Right renal cortex interstitium (tissue), 3 donors: Measurements from ENCODE around the gene CCDC142. TPM values are rescaled to one million over a fixed set of nuclear protein-coding genes. Genes with fewer than 3 reads are reported as not detected.

ENCODE experiments used
- DNase-seq, 3 donors: peaks; one replicate each; pipeline ENCODE4 v3.0.0-alpha.2; 2013; ENCODE audit warnings: low read depth in 3 of 3, low spot score in 2 of 3
- polyA plus RNA-seq, 3 donors: library from polyadenylated mRNA; unstranded; fragments of 120-200 nt; gene quantifications; one replicate each; pipeline ENCODE4 v1.2.1, GENCODE V29; 2013; ENCODE audit not compliant: insufficient read length in 3 of 3

The CCDC142 gene
- polyA plus RNA-seq, 3 donors = 7.7 to 10.6 (median 10.1) TPM

DNA sequence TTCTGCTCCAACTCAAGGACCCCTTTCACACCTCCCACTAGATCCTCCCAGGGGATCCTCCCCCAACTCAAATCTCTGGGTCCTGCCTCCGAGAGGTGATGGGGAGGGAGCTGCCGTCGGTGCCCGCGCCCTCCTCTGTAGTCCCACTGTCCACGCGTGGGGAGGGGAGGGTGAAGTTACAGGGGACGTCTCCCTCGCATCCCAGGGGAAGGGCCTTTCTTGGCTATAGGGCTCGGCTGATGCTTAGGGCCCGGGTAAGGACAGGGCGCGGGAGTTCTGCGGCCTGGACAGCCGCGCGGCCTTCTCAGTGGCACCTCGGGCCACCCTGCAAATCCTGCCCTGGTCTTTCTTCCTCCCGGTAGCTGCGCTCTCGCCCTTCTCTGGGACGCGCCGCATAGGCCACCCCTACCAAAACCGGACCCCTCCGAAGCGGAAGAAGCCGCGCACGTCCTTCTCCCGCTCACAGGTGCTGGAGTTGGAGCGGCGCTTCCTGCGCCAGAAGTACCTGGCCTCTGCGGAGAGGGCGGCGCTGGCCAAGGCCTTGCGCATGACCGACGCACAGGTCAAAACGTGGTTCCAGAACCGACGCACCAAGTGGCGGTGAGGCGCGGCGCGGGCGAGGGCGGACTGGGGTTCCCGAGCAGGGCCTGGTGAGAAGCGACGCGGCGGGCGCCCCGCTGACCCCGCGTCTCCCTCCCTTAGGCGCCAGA is 32.6 kb upstream of the CCDC142 start:
- DNase-seq = no peak

DNA sequence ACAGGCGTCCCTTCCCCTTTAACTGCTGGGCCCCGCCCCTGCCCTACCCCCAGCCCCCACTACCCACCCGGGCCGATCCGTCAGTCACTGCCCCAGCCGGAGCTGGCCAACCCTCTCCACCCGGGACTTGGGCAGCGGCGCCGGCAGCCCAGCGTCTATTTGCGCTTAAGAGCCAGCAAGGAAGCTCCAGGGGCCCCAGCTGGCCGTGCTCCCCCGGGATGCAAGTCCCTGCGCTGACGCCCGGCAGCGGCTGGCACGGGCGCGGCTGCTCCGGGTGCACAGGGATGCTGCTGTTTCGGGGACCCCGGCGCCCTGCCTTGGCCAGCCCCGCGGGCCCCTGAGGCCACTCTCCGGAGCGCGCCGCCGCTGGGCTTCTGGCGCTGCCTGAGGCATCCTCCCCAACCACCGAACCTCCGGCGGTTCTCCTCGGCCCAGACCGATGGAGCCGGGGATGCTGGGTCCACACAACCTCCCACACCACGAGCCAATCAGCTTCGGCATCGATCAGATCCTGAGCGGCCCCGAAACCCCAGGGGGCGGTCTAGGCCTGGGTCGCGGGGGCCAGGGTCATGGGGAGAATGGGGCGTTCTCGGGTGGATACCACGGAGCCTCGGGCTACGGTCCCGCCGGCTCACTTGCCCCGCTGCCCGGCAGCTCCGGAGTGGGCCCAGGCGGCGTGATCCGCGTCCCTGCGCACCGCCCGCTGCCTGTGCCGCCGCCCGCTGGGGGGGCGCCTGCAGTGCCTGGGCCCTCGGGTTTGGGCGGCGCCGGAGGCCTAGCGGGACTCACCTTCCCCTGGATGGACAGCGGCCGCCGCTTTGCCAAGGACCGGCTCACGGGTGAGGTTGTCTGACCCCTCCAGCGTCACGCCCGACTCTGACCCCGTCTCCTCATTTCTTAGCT is 31.8 kb upstream of the CCDC142 start, which contains the start of gene TLX2:
Gene TLX2, plus strand, starts transcription at position 83 of the 903 bp plus-strand sequence. Its CDS starts 357 bp downstream, at position 440.
- DNase-seq = no peak

DNA sequence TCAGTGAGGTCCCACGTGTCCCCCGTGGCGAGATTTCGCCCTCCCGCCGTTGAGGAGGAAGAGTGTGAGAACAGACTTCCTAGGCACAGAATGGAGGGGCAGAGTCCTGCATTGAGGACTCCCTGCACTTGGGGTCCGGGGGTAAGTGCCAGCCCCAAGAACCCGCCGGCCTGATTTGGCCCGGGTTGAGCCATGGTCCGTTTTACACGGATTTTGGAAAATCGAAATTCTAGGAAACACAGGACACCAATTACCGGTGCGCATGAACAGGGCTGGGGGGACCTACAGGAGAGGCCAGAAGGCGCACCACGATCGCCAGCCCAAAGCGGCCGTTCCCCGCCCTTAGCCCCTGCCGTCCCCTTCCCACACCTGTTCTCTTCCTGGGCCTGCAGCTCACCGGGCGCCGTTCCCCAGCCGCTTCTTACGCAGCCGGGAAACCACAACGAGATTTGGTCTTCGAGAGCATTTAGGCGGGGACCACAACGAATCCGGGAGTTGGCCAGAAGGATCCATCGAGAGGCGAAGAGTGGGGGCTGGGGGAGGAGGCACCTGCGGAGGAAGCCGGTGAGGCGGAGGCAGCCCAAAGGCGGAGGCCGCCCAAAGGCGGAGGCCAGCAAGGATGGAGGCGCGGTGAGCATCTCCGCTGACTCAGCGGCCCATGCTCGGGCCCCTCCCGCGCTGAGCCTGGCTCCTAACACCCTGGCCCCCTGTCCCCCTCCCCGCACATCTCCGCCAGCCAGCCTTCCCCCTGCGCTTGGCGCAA is 31.0 kb upstream of the CCDC142 start:
- no peak for DNase-seq

DNA sequence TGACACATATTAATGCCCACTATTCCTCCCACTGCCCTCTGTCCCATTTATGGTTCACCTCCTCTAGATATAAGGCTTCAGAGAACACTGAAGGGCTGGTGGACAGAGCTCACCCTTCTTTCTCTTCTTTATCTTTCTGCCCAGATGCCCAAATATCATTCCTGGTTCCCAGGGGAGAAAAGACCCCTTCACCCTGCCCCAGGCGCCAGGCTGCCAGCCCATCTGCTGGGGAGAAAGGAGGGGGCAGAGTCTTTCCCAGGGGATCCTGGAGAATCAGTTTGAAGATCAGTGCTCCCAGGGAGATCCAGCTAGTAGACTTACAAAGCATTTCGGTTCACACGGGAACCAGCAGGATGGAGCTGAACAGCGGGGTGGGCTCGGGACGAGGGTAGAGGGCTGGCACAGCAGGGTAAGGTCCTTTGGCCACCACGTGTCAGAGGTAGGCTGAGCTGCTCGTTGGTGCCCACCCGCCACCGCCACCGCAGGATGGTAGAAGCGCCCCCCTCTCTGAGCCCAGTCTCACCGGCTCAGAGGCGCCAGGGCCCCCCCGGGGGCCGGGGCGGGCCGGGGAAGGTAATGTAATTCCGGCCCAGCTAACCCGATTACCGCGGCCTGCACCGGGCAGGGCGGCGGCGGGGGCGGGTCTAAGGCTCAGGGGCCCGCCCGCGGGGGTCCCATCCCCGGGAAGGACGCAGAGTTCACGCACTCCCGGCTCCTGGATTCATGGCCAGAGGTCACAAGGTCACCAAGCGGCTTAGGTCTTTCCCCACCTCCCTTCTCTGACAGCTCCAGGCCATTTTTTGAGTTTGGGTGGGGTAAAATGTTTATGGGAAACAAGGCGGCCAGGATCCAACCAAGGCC is 30.2 kb upstream of the CCDC142 start:
- no peak for DNase-seq

DNA sequence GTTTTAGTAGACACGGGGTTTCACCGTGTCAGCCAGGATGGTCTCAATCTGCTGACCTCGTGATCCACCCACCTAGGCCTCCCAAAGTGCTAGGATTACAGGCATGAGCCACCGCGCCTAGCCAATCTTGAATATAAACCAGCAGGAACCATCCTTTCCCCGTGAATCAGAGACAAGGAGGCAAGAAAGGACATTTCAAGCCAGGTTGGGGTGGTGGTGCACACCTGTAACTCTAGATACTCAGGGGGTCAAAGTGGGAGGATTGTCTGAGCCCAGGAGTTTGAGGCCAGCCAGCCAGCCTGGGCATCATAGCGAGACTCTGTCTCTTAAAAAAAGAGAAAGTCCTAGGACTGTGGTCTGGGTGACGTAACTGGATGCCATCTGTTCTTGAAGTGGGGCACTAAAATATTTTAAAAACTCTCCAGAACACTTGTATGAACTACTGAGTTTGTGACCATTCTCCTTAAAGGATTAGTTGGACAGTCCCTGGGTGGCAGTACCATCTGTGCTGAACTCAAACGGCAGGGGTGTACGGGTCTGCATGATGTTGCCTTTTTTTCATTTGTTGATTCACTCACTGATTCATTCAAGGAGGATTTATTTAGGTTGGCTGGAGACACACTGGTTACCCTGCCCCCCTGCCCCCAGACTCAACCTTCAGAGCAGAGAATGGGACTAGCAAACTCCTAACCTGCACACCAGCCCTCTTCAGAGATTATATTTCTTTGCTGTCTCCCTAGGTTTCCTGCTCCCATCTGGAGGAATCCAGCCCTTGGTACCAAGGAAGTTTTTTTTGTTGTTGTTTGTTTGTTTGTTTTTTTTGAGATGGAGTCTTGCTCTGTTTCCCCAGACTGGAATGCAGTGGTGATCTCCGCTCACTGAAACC is 28.5 kb upstream of the CCDC142 start:
- DNase-seq = no peak

DNA sequence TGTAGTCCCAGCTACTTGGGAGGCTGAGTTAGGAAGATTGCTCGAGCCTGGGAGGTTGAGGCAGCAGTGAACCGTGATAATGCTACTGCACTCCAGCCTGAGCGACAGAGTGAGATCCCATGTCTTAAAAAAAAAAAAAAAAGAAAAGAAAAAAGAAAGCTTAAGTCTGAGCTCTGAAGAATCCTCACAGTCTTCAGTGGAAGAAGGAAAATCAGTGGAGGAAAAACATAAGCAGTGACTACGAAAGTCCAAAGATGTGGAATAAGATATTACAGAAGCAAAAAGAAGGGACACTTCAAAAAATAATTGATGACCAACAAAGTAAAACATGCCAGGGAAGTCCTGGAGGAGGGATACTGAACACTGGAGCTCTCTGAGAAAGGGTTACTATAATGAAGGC is 27.5 kb upstream of the CCDC142 start:
- DNase-seq = no peak

DNA sequence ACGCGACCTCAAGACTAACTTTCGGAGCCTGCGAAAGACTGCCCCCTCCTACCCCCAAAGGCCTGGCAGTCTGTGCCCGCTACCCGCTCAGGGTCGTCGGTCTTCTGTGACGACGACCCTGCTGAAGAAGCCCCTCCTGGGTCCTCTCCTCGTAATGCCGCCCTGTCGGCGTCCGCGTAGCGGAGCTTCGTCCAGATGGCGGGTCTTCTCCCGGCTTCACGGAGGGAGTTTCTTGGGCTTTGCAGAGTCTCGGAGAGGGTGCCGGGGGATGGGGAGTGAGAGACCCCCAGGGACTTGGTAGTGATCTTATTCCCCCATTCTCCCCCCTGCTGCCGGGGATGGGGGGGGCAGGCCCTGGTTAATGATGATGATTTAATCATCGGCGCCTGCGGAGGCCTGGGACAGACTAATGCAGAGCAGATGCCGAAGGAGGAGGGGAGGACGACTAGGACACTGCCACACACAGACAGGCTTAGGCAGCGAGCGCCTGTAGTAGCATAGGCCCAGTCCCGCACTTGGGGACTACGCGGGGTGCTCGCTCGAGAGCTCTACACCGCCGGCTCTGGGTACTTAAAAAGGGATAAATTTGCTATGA is 25.2 kb upstream of the CCDC142 start:
- DNase-seq = no peak

DNA sequence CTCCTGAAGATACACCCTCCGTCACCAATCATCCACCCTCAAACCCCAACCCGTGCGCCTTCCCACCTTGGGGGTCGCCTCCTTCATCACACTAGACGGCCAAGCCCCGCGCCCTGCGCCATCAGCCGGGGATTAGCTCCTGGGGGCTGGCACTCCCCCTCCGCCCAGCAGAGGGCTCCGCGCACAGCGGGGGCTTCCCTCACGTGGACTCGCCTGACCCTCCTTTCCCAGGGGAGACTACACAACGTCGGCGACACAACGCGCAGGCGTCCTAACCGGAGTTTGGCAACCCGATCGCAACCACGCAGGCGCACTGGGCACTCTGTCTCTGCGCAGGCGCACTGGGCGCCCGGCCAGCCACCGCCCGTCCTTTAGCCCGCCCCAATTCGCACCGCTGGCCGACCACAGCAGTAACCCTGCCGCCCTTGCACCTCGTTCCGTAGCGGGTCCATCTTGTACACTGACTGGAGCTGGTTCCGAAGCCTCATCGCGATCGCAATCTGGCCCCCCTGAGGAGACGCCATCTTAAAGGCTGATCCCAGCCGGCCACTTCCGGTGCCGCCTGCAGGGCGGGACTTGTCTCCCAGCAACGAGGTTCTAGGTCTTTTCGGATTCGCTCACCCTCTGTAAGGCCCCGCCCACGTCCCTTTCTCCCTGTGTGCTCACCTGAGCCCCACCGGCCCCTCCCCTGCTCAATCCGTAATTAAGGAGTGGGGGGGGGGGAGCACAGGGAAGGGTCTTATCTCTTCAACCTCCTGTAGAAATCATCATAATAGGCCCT is 24.5 kb upstream of the CCDC142 start, which contains the start of gene PCGF1:
Gene PCGF1, minus strand, starts transcription at position 551 of the 781 bp plus-strand sequence. Its CDS starts 27 bp downstream, at position 524.
- DNase-seq = peak; percentile 95 to 99 (median 97)

DNA sequence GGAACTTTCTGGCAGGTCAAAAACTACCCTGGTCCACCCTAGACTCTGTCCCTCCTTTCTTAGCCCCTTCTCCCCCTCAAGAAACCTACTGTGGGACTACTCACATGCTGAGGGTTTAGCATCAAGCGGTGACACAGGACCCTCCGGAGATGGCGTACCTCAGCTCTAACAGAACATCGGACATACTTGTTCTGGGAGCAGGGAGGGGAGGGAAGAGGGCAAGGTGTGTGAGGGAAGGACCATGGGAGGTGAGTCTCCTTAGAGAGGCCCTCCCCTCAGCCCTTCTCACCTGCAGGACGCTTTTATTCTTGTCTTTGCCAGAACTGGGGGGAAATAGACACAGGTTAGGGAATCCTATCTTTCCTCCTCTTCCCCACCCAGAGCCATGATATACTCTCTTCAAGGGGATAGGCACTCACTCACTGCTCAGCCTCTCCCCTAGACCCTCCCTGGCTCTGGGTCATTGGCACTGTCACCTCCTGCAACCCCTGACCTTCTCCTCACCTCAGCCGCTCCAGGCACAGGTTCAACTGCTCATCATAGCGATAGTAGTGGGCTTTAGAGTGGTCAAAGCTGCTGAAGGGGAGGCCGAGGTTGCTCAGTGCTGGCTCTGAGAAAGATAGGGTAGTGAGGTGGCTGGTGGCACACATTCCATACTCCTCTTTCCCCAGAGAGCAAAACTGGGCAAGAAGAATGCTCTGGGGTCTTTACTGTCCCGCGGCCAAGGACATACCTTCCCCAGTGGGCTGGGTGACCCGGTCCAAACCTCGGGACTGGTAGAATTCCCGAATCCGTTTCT is 22.8 kb upstream of the CCDC142 start:
- DNase-seq = no peak

DNA sequence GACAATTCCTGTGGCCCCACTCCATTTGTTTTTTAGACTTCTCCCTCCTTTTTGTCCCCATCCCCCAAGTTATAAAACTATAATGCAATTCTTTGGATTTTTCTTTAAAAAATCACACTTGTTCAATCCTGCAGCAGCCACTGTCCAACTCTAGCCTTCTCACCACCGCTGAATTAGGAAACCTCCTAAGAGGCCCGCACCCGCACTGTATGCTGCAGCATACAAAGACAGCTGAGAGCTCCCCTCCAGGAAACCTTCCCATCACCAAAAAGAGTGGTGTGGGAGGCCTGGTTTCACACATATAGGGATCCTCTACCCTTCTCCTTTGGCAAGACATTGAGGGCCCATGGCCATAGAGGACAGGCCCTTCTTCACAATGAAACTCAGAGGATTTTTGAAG is 21.8 kb upstream of the CCDC142 start:
- no peak for DNase-seq

DNA sequence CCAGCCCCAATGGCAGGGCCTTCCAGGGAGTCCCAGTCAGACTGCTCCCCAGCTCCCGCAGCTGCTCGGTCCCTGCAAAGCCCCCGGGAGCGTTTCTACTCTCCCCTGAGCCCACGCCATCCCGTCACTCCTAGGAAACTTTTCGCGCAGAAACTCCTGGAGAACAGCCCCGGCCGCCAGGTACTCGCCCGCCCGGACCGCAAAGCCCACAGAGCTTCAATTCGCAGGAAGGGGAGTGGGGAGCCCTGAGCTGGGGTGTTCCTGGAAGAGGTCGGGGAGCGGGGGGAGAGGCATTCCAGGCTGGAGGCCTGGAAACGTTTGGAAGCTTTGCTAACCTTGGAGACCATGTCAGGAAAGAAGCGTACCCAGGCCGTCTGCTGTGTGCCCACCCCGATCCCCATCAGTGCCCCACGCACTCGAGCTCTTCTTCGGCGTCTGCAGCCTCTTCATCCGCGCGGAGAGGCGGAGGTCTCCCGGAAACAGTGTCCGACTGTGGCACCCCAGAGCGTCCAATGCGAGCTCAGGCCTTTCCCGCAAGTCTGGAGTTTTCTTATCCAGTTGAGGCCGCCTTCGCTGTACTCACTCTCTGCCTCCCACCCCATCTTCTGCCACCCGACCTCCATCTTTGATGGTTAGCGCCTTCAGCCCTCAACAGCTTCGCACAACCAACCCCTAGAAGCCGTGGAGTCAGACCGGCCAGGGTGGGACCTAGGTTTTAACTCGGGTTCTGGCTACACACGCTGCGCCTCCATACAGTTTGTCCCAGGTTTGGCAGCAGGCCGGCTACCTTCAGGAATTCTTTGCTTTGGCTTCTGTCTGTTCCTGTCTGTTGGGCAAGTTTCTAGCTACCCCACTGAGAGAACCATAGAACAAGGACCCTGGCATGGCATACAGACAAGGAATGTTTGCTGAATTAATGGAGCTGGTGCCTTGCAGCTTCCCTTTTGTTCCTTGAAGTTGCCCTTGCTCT is 21.0 kb upstream of the CCDC142 start:
- no peak for DNase-seq

DNA sequence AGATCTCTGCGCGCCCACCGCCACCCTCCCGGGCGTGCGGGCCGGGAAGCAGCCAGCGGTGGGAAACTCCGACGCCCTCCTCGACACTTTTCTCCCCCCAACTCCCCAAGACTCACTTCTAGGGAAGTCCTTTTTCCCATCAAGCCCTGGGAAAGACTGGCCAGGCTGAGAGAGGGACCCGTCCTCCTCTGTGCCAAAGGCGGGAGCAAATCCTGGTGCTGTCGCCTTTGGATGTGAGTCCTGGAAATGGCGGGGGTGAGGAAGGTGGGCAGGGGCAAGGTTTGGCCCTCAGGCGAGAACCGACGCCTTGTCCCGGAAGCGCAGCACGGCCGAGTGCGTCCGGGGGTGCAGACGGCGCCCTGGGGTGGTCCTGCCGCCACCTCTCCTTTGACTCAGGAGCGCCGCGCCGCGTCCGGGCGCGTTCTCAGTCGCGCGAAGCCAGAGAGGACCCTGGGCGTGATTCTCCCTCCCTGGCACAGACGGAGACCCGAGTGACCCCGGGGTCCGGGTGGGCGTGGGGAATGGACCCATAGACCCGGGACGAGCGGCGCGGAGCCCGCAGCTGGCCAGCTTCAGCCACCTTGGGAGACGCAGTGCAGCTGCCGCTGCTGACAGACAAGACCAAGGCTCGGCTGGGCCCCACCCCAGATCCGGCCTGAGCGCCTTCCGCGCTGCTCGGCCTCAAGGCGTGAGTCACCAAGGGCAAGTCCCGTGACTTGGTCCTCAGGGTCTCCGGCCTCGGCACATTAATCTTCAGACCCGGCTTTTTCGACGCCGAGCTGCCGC is 20.1 kb upstream of the CCDC142 start:
- no peak for DNase-seq

DNA sequence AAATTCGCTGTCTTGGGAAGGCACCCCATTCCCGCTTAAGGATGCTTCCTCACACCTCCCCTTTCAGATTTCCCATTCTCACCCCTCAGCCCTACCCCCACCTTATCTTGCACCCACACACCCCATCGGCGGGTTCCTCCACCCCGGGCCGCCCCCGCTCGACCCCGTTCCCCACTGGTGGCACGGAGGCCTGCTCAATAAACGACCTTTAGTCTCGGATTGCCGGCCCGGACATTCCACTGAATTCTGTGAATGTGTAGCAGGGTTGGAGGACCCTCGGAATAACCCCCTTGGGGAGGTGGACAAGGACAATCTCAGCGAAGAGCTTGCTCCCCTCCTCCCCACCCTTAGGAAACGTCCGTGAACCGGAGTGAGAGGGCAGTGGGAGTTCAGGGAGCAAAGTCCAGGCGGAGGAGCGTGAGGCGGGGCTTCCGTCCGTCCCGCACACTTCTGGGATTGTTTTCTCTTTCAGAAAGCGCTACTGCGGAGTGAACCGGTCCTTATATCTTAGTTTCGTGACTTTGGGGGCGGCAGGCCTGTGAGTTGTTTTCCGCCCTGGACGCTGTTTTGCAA is 19.4 kb upstream of the CCDC142 start:
- DNase-seq = no peak

DNA sequence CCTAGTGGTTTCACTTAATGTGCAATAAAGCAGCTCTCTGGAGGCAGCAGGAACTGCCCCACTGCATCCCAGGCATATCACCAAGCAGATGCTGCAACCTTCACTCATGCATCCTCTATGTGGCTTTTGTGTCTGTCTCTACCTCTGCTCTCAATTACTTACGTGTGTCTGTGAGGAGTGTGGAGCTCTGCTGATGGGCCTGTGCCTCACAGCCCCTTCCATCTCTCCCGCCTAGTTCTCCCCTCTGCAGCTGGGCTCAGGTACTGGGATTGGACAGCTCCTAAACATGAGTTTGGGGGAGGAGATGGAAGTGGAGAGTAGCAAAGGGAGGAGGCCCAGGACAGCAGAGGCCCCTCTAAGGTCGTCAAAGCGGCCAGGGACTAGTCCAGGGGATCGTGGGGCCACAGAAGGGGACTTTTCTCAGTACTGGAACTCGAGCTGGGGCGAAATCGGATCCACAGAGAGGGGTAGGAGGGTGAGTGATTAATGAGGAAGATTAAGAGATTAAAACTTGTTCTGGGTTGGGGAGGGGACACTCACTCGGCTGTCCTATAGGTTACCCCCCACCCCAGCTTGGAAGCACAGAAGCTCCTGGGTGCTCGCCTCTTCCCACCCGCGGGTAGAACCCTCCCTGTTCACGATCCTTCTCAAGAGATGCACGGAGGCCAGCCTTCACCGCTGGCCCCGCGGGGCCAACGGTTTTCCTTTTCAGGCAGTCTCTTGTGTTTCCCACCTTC is 18.7 kb upstream of the CCDC142 start:
- DNase-seq = no peak
